Mesenteric fat pad (tissue), 1 donor: Measurements from ENCODE around the gene PLEKHS1. TPM values are rescaled to one million over a fixed set of nuclear protein-coding genes. Genes with fewer than 3 reads are reported as not detected.
"Not testable (repeated sequence)": the region's sequence is repeated elsewhere in the genome, so short reads cannot be mapped to it uniquely, and the experiment has no call there.

Experiments
- DNase-seq: peaks from one replicate; pipeline ENCODE4 v3.0.0-alpha.2; 2020; ENCODE audit warnings: low spot score
- microRNA-seq: library from miRNA; unstranded; fragments of <30 nt; microRNA quantifications from one replicate; pipeline ENCODE4 v1.2.0, GENCODE V29; 2020; ENCODE audit warnings: borderline number of aligned reads
- total RNA-seq: library from RNA; stranded (reverse); fragmentation: NEBNext Ultra II Directional; extraction: Animal tissue kit (Norgen Biotek cat#: 25700); gene quantifications from one replicate; pipeline ENCODE4 v1.2.1, GENCODE V29; 2021
- donor health status: DM: yes; HTN: yes; CAD: no.

PLEKHS1 gene
- total RNA-seq, 1 donor from 2014 or later, result 0.13 TPM

DNA sequence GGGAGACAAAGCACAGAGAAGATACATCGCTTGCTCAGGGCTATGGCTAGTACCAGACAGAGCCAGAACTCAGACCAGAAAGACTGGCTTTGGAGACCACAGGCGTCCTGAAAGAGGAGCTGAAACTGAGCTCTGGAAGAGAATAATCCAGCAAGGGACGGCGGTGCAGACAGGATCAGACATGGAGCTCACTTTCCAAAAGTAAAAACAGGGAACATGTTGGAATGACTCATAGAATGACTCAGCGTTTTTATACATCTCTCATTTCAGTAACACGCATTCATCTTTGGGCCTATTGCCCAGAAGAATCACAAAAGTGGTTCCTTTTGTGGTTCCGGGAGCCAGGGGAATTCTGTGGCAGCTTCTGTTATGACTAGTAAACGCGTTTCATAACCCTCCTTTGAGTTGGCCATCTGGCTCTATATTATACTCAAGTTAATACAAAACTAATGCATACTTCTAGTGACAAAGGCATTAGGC lies 37.2 kb downstream of the PLEKHS1 start:
- DNase-seq, result no peak

DNA sequence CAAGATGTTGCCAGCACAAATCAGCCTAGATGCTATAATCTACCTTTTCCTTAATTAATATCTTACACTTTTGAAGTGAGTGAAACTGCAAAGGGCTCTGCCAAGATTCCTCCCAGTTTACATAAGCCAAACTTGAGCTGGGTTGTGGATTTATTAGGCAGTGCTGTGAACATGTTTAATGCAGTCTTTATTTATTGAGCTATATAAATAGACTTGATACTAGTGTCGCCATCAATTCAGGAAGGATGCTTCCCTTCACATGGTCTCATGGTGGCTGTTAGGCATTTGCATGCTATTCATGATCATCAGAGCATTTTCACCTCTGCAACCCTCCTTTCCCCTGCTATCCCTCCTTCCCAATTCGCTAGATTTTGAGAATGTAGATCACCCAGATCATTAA lies 40.2 kb downstream of the PLEKHS1 start:
- no peak for DNase-seq

DNA sequence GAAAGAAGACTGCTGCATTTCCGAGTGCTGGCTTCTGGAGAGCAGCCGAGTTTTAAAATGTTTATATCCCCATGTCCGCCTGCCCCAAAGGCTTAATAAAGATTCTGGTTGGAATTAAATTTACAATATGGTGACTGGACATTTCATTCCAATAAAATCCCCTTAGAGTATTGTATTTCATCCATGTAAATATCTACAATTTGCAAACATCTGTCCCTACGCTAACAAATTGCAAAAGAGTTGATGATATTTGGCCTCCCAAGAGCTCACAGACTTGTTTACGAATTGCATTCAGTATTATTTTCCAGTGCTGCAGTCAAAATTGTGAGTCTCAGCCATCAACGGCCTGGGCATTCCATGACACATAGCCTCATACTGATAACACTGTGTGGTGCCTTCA lies 50.1 kb downstream of the PLEKHS1 start:
- DNase-seq, result no peak

DNA sequence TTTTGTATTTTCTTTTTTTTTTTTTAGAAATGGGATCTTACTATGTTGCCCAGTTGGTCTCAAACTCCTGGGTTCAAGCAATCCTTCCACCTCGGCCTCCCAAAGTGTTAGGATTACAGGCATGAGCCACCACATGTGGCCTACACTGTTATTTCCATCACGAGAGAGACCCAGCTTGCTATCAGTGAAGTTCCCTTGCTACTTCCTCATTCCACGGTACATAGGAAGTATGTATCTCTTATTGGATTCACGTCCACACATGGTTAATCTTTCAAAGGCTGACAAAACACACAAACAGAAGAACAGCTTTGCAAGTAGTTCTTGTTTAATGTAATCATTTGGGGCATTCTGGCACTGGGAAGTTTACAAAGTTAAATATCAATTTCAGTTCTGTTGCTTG lies 51.5 kb downstream of the PLEKHS1 start:
- DNase-seq, result no peak

DNA sequence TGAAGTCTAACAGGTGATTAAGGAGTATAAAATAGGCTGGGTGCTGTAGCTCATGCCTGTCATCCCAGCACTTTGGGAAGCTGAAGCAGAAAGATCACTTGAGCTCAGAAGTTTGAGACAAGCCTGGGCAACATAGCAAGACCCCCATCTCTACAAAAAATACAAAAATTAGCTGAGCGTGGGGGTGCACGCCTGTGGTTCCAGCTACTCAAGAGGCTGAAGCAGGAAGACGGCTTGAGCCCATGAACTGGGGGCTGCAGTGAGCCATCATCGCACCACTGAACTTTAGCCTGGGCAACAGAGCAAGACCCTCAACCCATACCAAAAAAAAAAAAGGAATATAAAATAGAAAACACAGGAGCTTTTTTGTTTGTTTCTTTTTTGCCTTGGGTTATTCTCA lies 55.0 kb downstream of the PLEKHS1 start:
- DNase-seq, result no peak

DNA sequence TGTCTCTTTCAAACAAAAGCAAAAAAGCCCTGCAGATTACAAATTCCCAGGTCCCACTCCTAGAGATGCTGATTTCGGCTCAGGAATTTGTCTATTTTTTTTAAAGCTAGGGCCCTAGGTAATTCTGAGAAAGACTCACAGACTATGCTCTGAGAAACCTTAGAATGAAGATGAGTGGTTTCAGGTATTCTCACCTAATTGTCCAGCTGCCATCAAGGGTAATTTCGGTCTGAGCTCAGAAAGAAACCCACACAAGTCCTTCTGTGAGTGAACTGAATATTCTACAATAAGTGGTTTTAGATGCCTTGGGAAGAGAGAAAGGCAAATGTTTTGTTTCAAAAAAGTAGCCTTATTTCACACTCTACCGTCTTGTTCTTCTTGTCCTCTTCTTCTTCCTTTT lies 56.7 kb downstream of the PLEKHS1 start:
- DNase-seq, result no peak

DNA sequence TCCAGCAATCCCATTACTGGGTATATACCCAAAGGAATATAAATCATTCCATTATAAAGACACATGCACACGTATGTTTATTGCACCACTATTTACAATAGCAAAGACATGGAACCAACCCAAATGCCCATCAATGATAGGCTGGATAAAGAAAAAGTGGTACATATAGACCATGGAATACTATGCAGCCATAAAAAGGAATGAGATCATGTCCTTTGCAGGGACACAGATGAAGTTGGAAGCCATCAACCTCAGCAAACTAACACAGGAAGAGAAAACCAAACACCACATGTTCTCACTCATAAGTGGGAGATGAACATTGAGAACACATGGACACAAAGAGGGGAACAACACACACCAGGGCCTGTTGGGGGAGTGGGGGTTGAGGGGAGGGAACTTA lies 63.2 kb downstream of the PLEKHS1 start:
- DNase-seq, result not testable (repeated sequence)

DNA sequence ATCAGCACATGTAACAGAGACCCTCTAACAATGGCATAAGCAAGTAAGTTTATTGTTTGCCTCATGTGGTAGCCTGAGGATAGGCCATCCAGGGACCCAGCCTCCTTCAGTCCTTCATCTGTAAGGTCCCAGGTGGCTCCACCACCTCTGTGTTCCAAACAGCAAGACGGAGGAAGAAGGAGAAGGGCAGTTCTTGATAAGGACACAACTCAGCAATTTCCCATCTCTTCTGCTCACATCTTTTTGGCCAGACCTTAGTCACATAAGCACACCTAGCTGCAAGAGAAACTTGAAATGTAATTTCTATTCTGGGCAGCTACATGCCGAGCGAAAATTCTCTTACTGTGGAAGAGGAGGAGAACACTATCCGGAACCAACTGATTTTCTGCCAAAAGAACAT lies 68.5 kb downstream of the PLEKHS1 start:
- DNase-seq, result no peak

DNA sequence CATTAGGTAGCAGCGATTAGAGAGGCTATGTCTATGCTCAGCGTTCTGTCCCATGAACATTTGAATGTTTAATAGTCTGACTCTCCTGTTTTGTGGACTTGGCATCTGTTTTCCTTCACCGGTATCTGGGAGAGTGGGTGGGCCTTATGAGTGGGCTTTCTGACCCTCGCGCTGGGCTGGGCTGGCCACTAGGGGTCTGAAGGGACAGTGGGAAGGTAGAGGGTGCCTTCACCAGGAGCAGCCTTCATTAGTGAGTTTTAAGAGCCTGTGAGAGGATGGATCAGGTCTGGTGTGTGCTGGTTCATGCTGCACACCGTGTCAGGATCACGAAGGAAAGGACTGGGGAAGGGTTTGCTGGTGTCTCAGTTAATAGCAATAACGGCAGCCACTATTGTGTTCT lies 69.0 kb downstream of the PLEKHS1 start:
- DNase-seq, result no peak

DNA sequence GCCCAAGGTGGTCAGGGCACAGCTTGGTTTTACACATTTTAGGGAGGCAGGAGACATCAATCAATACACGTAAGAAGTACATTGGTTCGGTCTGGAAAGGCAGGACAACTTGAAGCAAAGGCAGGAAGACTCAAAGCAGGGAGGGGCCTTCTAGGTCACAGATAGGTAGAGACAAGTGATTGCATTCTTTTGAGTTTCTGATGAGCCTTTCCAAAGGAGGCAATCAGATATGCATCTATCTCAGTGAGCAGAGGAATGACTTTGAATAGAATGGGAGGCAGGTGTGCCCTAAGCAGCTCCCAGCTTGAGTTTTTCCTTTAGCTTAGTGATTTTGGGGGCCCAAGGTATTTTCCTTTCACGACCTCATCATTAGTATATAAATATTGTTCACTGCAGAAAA lies 69.8 kb downstream of the PLEKHS1 start:
- DNase-seq, result not testable (repeated sequence)

DNA sequence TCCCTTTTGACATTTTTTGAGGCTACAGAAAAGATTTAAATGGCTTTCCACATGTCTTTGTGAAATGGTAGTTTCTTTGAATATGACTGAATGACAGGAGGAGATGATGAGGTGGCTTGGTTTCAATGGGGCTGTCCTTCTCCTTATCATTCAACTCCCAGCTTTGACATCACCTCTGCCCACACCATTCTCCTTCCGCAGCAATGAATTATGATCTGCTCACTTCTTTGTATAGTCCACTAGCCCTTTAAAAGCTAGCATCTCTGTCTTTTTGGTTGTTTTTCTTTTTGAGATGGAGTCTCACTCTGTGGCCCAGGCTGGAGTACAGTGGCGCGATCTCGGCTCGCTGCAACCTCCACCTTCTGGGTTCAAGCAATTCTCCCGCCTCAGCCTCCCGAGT lies 70.7 kb downstream of the PLEKHS1 start:
- DNase-seq, result no peak

DNA sequence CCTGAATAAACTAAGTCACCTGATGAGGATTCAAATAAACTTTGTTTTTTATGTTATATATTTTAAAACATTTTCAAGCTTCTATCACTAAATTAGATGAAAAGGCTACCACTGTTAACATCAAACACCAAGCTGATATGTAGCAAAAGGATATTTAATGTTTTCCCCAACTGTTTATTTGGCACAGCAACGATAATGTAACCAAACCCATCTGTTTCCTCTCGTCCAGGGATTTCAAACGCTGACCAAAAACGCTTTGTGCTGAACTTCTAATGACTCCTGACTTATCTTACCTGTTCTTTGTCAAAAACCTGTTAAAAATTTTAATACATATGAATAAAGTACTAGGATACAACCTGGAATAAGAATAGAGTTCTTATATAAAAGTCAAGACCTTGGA lies 71.9 kb downstream of the PLEKHS1 start:
- no peak for DNase-seq

DNA sequence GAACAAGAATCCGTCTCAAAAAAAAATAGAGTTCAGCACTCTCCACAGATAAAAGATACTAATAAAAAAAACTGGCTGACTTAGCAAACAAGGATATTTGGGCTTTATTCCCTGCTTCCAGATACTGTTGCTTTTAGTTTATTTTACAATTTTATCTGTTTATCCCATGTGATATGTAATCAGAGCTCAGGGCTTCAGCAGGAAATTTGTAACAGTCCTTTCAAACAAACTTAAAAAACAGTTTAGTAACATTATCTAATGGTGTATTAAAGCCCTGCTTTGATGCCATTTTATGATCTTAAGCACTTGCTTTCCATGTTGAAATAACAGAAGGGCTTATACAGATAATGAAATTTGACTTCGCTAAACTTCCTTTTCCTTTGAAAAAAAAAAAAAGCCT lies 74.3 kb downstream of the PLEKHS1 start:
- DNase-seq, result no peak

DNA sequence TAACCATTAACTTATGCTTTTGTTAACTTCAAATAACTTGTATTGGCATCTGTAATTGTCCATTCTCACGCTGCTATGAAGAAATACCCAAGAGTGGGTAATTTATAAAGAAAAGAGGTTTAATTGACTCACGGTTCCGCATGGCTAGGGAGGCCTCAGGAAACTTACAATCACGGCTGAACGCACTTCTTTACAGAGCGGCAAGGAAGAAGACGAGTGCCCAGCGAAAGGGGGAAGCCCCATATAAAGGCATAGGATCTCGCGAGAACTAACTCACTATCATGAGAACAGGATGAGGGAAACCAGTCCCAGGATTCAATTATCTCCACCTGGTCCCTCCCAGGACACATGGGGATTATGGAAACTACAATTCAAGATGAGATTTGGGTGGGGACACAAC lies 77.1 kb downstream of the PLEKHS1 start:
- DNase-seq, result not testable (repeated sequence)

Small RNA genes within 50 kb of the gene (microRNA-seq; reads per million reads assigned to microRNA genes)
- gene MIR4483, result not detected

Other genes starting within 250 kb of the PLEKHS1 start
- not detected for gene HABP2, start 198.6 kb upstream of the PLEKHS1 start, total RNA-seq
- gene NRAP, start 87.6 kb upstream of the PLEKHS1 start, total RNA-seq, result 0.06 TPM
- 37.0 TPM for gene CASP7, start 71.8 kb upstream of the PLEKHS1 start, total RNA-seq
- 2.7 TPM for gene DCLRE1A, start 102.4 kb downstream of the PLEKHS1 start, total RNA-seq
- 33.7 TPM for gene NHLRC2, start 103.0 kb downstream of the PLEKHS1 start, total RNA-seq